ENCODE data around the gene PTPN4.

The PTPN4 gene

GRCh38 chr2:119753930-119754321 lies 5.8 kb upstream of the PTPN4 start:
- H3K4me1 ChIP-seq: no peaks in the 10 kb centered on the region
- no peak overlapping the region for H3K4me3 ChIP-seq (ENCODE audit: low read depth, low read length)
- H3K9me3 ChIP-seq: no peaks in the 10 kb centered on the region
- no peaks in the 10 kb centered on the region for H3K36me3 ChIP-seq
- no peaks in the 10 kb centered on the region for H3K27me3 ChIP-seq
- TF ChIP-seq, protein P1, sequence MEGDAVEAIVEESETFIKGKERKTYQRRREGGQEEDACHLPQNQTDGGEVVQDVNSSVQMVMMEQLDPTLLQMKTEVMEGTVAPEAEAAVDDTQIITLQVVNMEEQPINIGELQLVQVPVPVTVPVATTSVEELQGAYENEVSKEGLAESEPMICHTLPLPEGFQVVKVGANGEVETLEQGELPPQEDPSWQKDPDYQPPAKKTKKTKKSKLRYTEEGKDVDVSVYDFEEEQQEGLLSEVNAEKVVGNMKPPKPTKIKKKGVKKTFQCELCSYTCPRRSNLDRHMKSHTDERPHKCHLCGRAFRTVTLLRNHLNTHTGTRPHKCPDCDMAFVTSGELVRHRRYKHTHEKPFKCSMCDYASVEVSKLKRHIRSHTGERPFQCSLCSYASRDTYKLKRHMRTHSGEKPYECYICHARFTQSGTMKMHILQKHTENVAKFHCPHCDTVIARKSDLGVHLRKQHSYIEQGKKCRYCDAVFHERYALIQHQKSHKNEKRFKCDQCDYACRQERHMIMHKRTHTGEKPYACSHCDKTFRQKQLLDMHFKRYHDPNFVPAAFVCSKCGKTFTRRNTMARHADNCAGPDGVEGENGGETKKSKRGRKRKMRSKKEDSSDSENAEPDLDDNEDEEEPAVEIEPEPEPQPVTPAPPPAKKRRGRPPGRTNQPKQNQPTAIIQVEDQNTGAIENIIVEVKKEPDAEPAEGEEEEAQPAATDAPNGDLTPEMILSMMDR (IDR thresholded peaks at IDR 0.05; ENCODE audit: low read depth, low read length): no peak
- DNase-seq: no peak

DNA sequence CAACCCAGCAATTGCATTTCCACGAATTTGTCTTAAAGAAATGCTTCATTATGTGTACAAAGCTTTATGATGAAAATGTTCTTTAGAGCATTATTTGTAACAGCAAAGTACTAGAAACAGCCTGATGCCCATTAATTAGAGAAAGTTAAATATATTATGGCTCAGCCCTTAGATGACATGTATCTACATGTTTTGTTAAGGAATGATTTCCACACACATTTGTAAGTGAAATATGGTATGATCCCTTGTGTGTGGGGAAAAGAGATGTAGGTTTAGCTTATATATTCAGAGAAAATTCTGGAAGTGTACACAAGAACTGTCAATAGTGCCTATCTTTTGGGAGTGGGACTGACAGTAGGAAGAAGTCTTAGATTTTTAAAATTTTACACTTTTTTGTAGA lies 3.8 kb upstream of the PTPN4 start:
- Histone ChIP-seq H3K36me3 (no peaks in the 10 kb centered on the region), H3K9me3 (no peaks in the 10 kb centered on the region), H3K4me3 (ENCODE audit: low read depth, low read length) (no peak overlapping the region), H3K27me3 (no peaks in the 10 kb centered on the region), H3K4me1 (no peaks in the 10 kb centered on the region)
- DNase-seq: no peak
- TF ChIP-seq, protein P1 (IDR thresholded peaks at IDR 0.05; ENCODE audit: low read depth, low read length): no peak

- Histone ChIP-seq H3K4me1 (no peaks in the 10 kb centered on the region), H3K27me3 (no peaks in the 10 kb centered on the region), H3K36me3 (no peaks in the 10 kb centered on the region), H3K9me3 (no peaks in the 10 kb centered on the region), H3K4me3 (ENCODE audit: low read depth, low read length) (no peak overlapping the region)
- no peak for DNase-seq
- TF ChIP-seq, protein P1 (IDR thresholded peaks at IDR 0.05; ENCODE audit: low read depth, low read length): no peak
Observed at GRCh38 chr2:119756837-119757236, 2.9 kb upstream of the PTPN4 start.

DNA sequence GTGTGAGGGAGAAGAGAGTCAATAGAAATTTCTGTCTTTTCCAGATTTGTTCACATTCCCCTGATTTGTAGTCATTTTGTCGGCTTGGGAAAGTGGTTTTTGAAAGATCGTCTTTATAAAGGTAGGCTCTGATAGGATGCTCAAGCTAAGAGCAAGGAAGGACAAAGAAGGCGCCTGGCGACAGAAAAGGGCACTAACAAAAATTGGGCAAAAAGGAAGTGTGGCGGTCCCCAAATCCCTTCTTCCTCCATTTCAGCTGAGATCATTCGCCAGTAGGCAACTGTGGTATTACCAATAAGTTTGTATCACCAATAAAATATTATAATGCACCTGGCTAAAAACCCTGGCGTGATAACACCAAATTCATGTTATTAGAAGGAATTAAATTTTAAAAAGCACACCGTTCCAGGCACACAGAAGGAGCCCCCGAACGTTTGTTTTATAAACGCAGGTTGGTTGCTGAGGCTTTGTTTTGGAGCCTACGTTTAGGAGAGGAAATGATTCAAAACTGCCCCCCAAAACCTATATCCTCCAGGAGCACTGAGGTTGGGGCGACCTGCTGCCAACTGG lies 756 bp upstream of the PTPN4 start:
- Histone ChIP-seq H3K36me3 (no peaks in the 10 kb centered on the region), H3K9me3 (no peaks in the 10 kb centered on the region), H3K4me3 (ENCODE audit: low read depth, low read length) (peak overlapping the region; percentile 59), H3K4me1 (no peaks in the 10 kb centered on the region), H3K27me3 (no peaks in the 10 kb centered on the region)
- no peak for DNase-seq
- TF ChIP-seq, protein P1 (IDR thresholded peaks at IDR 0.05; ENCODE audit: low read depth, low read length): no peak

DNA sequence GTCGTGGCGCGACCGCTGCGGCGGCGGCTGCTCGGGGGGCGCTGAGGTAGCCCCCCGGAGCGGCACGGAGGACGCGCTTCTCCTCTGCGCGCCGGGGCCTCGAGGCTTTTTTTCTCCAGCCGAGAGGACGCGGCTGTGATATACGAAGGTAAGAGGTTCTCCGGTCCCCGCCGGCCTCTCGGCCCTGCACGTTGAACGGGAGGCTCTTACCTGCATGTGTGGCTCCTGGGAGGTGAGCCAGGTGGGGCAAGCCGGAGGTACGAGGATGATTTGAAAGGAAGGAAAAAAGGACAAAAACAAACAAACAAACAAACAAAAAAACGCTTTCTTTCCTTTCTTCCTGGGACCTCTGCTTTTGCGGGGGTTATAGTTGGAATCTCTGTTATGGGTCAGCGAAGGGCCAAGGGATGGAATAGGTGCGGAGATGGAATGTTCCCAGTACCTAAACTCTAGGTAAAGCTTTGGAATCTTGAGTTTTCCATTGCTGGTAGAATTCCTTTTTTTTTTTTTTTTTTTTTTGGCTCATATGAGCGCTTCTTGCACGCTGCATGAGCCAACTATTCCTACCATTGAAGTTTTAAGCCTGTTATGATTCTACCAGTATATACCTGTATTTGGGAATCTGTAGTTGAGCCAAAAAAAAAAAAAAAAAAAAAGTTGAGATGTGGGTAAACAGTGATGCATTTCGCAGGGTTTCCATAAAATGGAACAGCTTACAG lies 674 bp downstream of the PTPN4 start:
- DNase-seq: no peak
- Histone ChIP-seq H3K4me3 (ENCODE audit: low read depth, low read length) (peak overlapping the region; percentile 90), H3K36me3 (no peaks in the 10 kb centered on the region), H3K27me3 (no peaks in the 10 kb centered on the region), H3K9me3 (no peaks in the 10 kb centered on the region), H3K4me1 (no peaks in the 10 kb centered on the region)
- TF ChIP-seq, protein P1 (IDR thresholded peaks at IDR 0.05; ENCODE audit: low read depth, low read length): no peak

DNA sequence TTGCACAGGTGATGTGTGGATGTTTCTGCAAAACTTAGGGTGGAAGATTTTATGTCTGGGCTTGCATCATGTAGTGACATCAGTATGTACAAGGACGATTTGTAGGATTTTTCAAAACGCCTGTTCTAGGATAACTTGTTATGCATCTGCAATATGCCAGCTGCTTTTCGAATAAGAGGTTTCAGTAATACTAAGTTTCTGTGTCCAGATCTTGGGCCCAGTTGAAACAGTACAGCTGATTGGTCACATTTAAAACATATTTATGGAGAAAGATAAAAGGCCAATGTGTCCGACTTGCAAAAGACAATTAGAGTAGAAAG lies 1.2 kb downstream of the PTPN4 start:
- Histone ChIP-seq H3K4me3 (ENCODE audit: low read depth, low read length) (peak overlapping the region; percentile 90), H3K36me3 (no peaks in the 10 kb centered on the region), H3K4me1 (no peaks in the 10 kb centered on the region), H3K9me3 (no peaks in the 10 kb centered on the region), H3K27me3 (no peaks in the 10 kb centered on the region)
- no peak for DNase-seq
- TF ChIP-seq, protein P1 (IDR thresholded peaks at IDR 0.05; ENCODE audit: low read depth, low read length): no peak

Measured in BE2C (cell line).